Measurements from ENCODE around the gene OXER1.

DNA sequence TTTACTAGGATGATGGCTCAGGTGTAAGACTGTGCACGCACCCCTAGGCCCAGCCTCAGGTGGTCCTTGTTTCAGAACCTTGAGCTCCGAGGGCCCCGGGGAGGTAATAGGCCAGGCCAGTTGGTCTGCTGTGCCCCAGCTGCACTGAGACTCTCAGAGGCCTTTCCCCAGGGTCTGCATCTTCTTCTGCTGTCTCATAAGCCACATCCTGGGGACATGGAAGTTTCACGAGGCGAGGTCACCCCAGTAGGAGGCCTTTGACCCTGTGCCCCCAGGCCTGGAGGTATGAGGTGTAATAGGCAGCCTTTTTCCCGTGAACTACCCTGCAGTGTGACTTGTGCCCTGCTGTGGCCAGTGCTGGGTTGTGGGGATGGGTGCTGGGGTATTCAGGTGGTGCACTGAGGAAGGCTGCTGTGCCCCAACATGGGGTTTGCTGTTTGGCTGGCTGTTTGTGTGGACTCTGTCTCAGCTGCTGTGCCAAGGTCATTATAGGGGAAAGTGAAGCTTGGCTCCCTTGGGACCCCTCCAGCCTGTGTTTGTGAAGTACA, 6.9 kb downstream of the OXER1 start:
- TF ChIP-seq SMAD4 (CRISPR knock-in tag; conservative IDR thresholded peaks at IDR 0.05) (no peak), SREBF2 (CRISPR knock-in tag; IDR thresholded peaks at IDR 0.05) (no peak), ZNF780A (CRISPR knock-in tag; IDR thresholded peaks at IDR 0.05) (no peak), ATF1 (CRISPR knock-in tag; IDR thresholded peaks at IDR 0.05) (no peak), ATF1 (tag; IDR thresholded peaks at IDR 0.05) (no peak), FOXJ3 (CRISPR knock-in tag; IDR thresholded peaks at IDR 0.05) (no peak), EGR1 (conservative IDR thresholded peaks at IDR 0.05) (no peak), POLR2AphosphoS5 (IDR thresholded peaks at IDR 0.05; ENCODE audit: control insufficient read depth, insufficient read depth, low read depth, low read length) (no peak), KDM5B (IDR thresholded peaks at IDR 0.05; ENCODE audit: insufficient replicate concordance, low read depth, low read length) (no peak), ZBTB7A (IDR thresholded peaks at IDR 0.05; ENCODE audit: borderline replicate concordance, control insufficient read depth, low read depth, low read length) (no peak), FIP1L1 (IDR thresholded peaks at IDR 0.05; ENCODE audit: low read depth, low read length, poor library complexity, severe bottlenecking) (no peak)
- TF ChIP-seq, protein P1, sequence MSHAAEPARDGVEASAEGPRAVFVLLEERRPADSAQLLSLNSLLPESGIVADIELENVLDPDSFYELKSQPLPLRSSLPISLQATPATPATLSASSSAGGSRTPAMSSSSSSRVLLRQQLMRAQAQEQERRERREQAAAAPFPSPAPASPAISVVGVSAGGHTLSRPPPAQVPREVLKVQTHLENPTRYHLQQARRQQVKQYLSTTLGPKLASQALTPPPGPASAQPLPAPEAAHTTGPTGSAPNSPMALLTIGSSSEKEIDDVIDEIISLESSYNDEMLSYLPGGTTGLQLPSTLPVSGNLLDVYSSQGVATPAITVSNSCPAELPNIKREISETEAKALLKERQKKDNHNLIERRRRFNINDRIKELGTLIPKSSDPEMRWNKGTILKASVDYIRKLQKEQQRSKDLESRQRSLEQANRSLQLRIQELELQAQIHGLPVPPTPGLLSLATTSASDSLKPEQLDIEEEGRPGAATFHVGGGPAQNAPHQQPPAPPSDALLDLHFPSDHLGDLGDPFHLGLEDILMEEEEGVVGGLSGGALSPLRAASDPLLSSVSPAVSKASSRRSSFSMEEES (CRISPR knock-in tag; IDR thresholded peaks at IDR 0.05): no peak
- TF ChIP-seq, protein P2, sequence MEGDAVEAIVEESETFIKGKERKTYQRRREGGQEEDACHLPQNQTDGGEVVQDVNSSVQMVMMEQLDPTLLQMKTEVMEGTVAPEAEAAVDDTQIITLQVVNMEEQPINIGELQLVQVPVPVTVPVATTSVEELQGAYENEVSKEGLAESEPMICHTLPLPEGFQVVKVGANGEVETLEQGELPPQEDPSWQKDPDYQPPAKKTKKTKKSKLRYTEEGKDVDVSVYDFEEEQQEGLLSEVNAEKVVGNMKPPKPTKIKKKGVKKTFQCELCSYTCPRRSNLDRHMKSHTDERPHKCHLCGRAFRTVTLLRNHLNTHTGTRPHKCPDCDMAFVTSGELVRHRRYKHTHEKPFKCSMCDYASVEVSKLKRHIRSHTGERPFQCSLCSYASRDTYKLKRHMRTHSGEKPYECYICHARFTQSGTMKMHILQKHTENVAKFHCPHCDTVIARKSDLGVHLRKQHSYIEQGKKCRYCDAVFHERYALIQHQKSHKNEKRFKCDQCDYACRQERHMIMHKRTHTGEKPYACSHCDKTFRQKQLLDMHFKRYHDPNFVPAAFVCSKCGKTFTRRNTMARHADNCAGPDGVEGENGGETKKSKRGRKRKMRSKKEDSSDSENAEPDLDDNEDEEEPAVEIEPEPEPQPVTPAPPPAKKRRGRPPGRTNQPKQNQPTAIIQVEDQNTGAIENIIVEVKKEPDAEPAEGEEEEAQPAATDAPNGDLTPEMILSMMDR (IDR thresholded peaks at IDR 0.05 in 2 of 3, conservative IDR thresholded peaks at IDR 0.05 in 1 of 3; ENCODE audit: insufficient read depth in 2 of 3, low read depth in 1 of 3, low read length in 3 of 3): no peak
- TF ChIP-seq, protein P3, sequence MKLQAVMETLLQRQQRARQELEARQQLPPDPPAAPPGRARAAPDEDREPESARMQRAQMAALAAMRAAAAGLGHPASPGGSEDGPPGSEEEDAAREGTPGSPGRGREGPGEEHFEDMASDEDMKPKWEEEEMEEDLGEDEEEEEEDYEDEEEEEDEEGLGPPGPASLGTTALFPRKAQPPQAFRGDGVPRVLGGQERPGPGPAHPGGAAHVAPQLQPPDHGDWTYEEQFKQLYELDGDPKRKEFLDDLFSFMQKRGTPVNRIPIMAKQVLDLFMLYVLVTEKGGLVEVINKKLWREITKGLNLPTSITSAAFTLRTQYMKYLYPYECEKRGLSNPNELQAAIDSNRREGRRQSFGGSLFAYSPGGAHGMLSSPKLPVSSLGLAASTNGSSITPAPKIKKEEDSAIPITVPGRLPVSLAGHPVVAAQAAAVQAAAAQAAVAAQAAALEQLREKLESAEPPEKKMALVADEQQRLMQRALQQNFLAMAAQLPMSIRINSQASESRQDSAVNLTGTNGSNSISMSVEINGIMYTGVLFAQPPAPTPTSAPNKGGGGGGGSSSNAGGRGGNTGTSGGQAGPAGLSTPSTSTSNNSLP (IDR thresholded peaks at IDR 0.05; ENCODE audit: borderline replicate concordance, low read depth, low read length): no peak
